Suprapubic skin (tissue), 4 donors: ENCODE data around the gene RTL9.

Source experiments
- CTCF ChIP-seq, 2 donors: fragments of 200-600 bp in 1 of 2; fragments of 450-650 bp in 1 of 2; sonication (generic) in 1 of 2; IDR thresholded peaks; one replicate each; pipeline ENCODE4 v1.5.1; 2016 to 2019; ENCODE audit warnings: antibody characterized with exemption in 2 of 2, mild to moderate bottlenecking in 1 of 2, moderate library complexity in 1 of 2
- POLR2A ChIP-seq, 2 donors: fragments of 450-650 bp; IDR thresholded peaks; one replicate each; pipeline ENCODE4 v1.6.1; 2017; ENCODE audit warnings: antibody characterized with exemption in 2 of 2, mild to moderate bottlenecking in 2 of 2, moderate library complexity in 2 of 2
- POLR2AphosphoS5 ChIP-seq, 3 donors: sonication (generic); formaldehyde crosslinking; IDR thresholded peaks; one replicate each; pipeline ENCODE4 v1.6.1; 2017; ENCODE audit warnings: antibody characterized with exemption in 3 of 3

- TF ChIP-seq CTCF (IDR thresholded peaks at IDR 0.05), result no peak
- no peak for TF ChIP-seq POLR2AphosphoS5 (IDR thresholded peaks at IDR 0.05)
- TF ChIP-seq POLR2A (IDR thresholded peaks at IDR 0.05), result no peak
Measured at GRCh38 chrX:110359273-110359672, 625 bp downstream of the RTL9 start.
